Testis (tissue), 3 donors: Measurements from ENCODE around the gene EIF4G3. TPM values are rescaled to one million over a fixed set of nuclear protein-coding genes. Genes with fewer than 3 reads are reported as not detected.

ENCODE experiments used
- DNase-seq: peaks from one replicate; pipeline ENCODE4 v3.0.0-alpha.2; 2019
- H3K27ac ChIP-seq, 2 donors: fragments of 200-600 bp; sonication (generic); one replicate each; pipeline ENCODE4 v1.5.1; 2019
- H3K27me3 ChIP-seq: fragments of 200-600 bp; sonication (generic); one replicate; pipeline ENCODE4 v1.5.1; 2019
- H3K36me3 ChIP-seq: fragments of 200-600 bp; sonication (generic); one replicate; pipeline ENCODE4 v1.5.1; 2017; ENCODE audit warnings: low read depth; ENCODE audit errors: missing control alignments
- H3K4me1 ChIP-seq: fragments of 200-600 bp; sonication (generic); one replicate; pipeline ENCODE4 v1.5.1; 2019
- H3K4me3 ChIP-seq, 2 donors: fragments of 200-600 bp; sonication (generic); one replicate each; pipeline ENCODE4 v1.5.1; 2017 to 2019
- H3K9me3 ChIP-seq: fragments of 200-600 bp; sonication (generic); one replicate; pipeline ENCODE4 v1.5.1; 2017
- POLR2A ChIP-seq: fragments of 450-650 bp; IDR thresholded peaks from one replicate; pipeline ENCODE4 v1.6.1; 2017; ENCODE audit warnings: antibody characterized with exemption, mild to moderate bottlenecking, moderate library complexity
- WGBS, 2 donors: methylation state at CpG; one replicate each; pipeline ENCODE4 v1.1.5; 2018; 5-methylcytosine and 5-hydroxymethylcytosine counted together
- intact Hi-C: fragments of 100-400 bp; cut with DNase I; formaldehyde crosslinking; loops from one replicate; pipeline ENCODE4 v1.15.1; 2023; ENCODE audit warnings: low total_unique reads
- microRNA counts, 2 donors: library from miRNA; unstranded; fragments of <30 nt; microRNA quantifications; one replicate each; lab custom pipeline; 2016
- microRNA-seq, 2 donors: library from miRNA; unstranded; fragments of <30 nt; microRNA quantifications; one replicate each; pipeline ENCODE4, GENCODE V29; 2016; ENCODE audit warnings: borderline number of aligned reads in 2 of 2, borderline replicate concordance in 1 of 2
- polyA plus RNA-seq: library from polyadenylated mRNA; stranded (reverse); fragments of 350-450 nt; fragmentation: Illumina TruSeq; extraction: RNeasy Lipid Tissue Mini Kit (QIAGEN cat#74804); gene quantifications from one replicate; pipeline ENCODE4 v1.2.3, GENCODE V29; 2014; ENCODE audit warnings: low read depth, low replicate concordance; ENCODE audit not compliant: insufficient read depth
- small RNA-seq, 2 donors: library from RNA; depleted of rRNA; stranded (forward); fragments of <200 nt; gene quantifications; one replicate each; pipeline ENCODE3, GENCODE V24; 2016
- total RNA-seq, 2 donors: library from RNA; depleted of rRNA; stranded (reverse); fragments of >200 nt; gene quantifications; one replicate each; pipeline ENCODE4 v1.2.3, GENCODE V29; 2016
- TF ChIP-seq, protein P1 (sequence below), 3 experiments: fragments of 450-650 bp in 2 of 3; fragments of 200-600 bp in 1 of 3; sonication (generic) in 1 of 3; IDR thresholded peaks; one replicate each; pipeline ENCODE4 v1.5.1; 2016 to 2019; ENCODE audit warnings: antibody characterized with exemption in 3 of 3, mild to moderate bottlenecking in 2 of 3, moderate library complexity in 1 of 3

The EIF4G3 gene
- total and polyA plus RNA-seq, 3 donors from 2014 or later = 146 to 198 (median 165) TPM

DNA sequence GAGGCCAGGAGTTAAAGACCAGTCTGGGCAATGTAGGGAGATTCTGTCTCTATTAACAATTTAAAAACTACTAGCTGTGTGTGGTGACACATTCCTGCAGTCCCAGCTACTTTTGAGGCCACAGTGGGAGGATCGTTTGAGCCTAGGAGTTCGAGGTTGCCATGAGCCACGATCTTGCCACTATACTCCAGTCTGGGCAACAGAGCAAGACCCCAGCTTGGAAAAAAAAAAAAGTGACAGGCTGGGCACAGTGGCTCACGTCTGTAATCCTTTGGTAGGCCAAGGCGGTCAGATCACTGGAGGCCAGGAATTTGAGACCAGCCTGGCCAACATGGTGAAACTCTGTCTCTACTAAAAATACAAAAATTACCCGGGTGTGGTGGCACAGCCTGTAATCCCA is 416.4 kb downstream of the EIF4G3 start:
- H3K4me1 ChIP-seq = no peaks in the 10 kb centered on the region
- intact Hi-C loops = no loop called here
- H3K36me3 ChIP-seq = peaks cover 5% of the 10 kb centered on the region
- H3K27ac ChIP-seq = no peak overlapping the region
- H3K27me3 ChIP-seq = no peaks in the 10 kb centered on the region
- WGBS, 2 donors = 95 to 96% methylated on average over 6 of the region's 6 CpGs
- no peak for DNase-seq
- TF ChIP-seq, protein P1, sequence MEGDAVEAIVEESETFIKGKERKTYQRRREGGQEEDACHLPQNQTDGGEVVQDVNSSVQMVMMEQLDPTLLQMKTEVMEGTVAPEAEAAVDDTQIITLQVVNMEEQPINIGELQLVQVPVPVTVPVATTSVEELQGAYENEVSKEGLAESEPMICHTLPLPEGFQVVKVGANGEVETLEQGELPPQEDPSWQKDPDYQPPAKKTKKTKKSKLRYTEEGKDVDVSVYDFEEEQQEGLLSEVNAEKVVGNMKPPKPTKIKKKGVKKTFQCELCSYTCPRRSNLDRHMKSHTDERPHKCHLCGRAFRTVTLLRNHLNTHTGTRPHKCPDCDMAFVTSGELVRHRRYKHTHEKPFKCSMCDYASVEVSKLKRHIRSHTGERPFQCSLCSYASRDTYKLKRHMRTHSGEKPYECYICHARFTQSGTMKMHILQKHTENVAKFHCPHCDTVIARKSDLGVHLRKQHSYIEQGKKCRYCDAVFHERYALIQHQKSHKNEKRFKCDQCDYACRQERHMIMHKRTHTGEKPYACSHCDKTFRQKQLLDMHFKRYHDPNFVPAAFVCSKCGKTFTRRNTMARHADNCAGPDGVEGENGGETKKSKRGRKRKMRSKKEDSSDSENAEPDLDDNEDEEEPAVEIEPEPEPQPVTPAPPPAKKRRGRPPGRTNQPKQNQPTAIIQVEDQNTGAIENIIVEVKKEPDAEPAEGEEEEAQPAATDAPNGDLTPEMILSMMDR (IDR thresholded peaks at IDR 0.05) = no peak
- no peak for TF ChIP-seq POLR2A
- H3K9me3 ChIP-seq = no peaks in the 10 kb centered on the region
- no peak overlapping the region for H3K4me3 ChIP-seq

MicroRNAs encoded within 50 kb of the gene (microRNA counts, 767-probe panel; counts per million panel counts)
- microRNA hsa-miR-1256 (lab: Ali Mortazavi, UCI) = 0 to 152 counts per million in 2 donors

Small RNAs within 50 kb of the gene (microRNA-seq; reads per million reads assigned to microRNA genes)
- gene MIR1256 = 0 reads per million in 2 donors

Small RNAs within 50 kb of the gene (small RNA-seq; reads per million reads assigned to genes)
- gene AL627311.1 = 0 reads per million in 2 donors
- 0 reads per million in 2 donors for gene MIR1256
- gene RNU7-200P = 0 reads per million in 2 donors

Other genes with a start within 250 kb of the EIF4G3 start
- 100 to 1,000 TPM in 1 of 2 donors, 10 to 100 TPM in 1; 96.4 to 101 TPM for gene ECE1, start 113.6 kb upstream of the EIF4G3 start, total RNA-seq
- gene ECE1, start 113.6 kb upstream of the EIF4G3 start, polyA plus RNA-seq = 66.1 TPM